ENCODE measurements around the gene DCDC2C.

Gene DCDC2C

GRCh38 chr2:3674066-3674845 is 29.1 kb upstream of the DCDC2C start:
- DNase-seq, result no peak

GRCh38 chr2:3675687-3676086 is 27.7 kb upstream of the DCDC2C start:
- DNase-seq, result no peak

DNA sequence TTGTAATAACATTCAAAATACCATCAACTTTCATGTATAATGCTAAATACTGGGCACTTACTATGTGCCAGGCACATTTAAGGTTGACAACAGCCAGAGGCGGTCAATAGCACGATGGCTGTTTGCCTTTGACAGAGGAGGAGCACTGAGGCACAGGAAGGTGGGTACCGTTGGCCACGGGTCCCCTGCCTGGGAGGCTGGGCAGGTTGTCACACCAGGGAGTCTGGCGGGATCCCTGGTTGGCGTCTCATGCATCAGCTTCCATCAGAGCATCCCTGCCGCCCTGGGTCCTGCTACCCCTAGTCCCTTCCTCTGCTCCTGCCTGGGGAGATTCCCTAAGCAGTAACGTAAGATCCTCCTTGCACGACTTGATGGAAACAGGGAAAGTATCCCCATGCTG is 25.9 kb upstream of the DCDC2C start:
- DNase-seq, result no peak

DNA sequence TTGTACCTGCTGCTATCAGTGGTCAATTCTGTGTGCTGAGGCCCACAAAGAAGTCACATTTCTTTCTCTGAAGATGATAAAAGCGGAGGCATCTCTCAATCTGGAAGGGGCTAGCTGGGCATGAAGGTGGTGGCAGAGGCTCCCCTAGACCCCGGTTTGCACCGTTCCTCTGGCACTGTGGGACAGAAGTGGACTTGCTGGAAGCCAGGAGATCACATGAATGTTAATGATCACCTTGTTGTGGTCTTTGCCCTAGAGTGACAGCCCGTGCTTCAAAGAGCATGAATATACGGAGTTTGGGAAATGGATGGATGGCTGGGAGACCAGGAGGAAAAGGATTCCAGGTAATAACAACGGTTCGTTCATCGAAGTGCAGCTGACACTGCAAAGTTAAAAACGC is 25.2 kb upstream of the DCDC2C start:
- DNase-seq, result no peak

DNA sequence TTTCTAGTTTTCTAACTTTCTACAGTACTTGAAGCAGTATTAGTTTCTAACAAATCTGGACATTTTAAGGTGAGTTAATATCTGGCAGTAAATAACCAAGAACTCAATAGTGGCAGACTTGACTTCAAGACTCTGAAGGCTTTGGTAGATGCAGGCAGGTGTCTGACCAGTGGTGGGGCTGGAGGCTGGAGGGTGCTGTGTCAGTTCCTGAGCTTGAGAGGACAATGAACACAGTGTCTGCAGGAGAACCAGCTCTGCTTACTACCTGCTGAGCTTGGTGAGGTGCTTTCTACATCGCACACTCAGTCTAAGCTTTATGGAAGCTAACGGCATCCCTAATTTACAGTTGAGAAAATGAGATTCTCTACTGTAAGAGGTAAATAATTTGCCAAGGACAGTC is 24.2 kb upstream of the DCDC2C start:
- DNase-seq, result no peak

DNA sequence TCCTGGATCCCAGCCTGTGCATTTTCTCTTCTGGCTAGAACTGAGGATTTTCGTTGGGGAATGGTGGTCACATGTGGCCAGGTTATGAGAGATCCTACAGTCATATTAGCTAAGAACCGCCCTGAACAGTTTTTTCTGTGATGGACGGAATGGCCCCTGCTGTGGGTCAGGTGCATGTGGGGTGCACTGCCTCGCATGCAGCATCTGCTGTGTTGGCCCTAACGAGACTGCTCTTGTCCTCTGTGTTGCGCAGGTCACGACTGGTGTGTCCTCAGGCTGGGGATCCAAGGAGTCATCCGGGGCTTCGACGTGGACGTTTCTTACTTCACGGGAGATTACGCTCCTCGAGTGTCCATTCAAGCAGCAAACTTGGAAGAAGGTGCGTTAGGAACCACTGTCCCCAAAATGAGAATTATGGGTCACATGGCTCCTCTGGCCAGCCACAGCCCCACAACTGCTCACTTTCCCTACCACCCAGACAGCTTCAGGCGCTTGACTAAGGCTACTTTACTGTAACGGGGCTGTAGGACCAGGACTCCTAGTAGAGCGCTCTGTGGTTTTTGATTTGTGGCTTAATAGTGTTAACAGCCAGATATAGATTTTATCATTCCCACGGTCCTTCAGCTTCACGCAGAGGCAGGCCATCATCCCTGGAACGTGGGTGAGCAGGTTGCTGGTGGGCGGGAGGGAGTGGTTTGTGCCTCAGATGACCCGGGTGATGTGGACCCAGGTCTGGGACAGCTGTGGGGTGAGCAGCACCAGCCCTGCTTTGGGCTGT is 23.6 kb upstream of the DCDC2C start:
- no peak for DNase-seq

- no peak for DNase-seq
Observed at GRCh38 chr2:3680548-3681345, 22.6 kb upstream of the DCDC2C start.

DNA sequence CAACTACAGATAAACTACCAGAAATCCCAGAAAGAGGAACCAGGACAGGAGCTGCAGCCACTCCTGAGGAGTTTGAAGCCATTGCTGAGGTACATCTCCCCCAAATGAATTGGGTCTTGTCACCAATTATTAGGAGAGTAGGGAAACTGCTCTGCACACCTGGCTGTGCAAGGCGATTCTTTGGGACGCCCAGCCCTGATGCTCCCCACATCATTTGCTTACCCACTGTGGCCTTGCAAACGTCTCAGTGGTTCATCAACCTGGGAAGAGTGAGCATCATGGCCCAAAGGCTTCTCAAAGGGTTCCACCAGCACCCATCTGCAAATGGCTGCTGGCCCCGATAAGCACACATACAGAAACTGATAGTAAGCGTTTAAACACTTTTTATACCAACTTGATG is 21.8 kb upstream of the DCDC2C start:
- no peak for DNase-seq

- no peak for DNase-seq
Observed at GRCh38 chr2:3682811-3683210, 20.6 kb upstream of the DCDC2C start.

DNA sequence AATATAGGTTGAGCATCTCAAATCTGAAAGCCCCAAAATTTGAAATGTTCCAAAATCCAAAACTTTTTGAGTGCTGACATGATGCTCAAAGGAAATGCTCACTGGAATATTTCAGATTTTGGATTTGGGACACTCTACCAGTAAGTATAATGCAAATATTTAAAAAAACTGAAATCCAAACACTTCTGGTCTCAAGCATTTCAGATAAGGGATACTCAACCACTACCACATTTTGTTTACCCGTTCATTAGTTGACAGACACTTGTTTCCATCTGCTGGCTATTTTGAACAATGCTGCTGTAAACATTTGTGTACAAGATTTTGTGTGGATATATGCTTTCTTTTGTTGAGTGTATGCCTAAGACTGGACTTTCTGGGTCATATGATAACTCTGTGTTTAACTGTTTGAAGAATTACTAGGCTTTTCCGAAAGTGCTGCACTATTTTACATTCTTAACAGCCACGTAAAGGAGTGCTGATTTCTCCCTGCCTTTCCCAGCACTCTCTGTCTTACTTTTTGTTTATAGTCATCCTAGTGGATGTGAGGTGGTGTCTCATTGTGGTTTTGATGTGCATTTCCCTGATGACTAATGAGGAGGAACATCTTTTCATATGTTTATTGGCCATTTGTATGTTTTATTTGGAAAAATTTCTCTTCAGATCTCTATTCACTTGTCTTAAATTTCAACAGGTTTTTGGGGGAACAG is 19.5 kb upstream of the DCDC2C start:
- DNase-seq, result no peak

DNA sequence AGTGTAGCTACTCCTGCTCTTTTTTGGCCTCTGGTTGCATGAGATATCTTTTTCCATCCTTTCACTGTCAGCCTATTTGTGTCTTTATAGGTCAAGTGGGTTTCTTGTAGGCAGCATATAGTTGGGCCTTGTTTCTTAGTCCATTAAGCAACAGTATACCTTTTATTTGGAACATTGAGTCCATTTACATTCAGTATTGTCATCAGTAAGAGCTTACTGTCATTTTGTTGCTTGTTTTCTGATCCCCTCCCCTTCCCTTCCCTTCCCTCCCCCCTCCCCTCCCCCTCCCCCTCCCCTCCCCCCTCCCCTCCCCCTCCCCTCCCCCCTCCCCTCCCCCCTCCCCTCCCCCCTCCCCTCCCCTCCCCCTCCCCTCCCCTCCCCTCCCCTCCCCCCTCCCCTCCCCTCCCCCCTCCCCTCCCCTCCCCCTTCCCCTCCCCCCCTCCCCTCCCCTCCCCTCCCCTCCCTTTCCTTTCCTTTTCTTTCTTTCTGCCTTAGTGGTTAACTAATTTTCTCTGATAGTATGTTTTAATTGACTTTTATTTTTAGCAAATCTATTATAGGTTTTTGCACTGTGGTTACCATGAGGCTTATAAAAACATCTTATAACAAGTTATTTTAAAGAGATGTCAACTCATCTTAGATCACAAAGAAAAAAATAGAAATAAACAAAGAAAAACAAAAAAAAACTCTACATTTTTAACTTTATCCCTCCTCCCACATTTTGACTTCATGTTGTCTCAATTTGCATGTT is 13.2 kb upstream of the DCDC2C start:
- DNase-seq, result no peak

DNA sequence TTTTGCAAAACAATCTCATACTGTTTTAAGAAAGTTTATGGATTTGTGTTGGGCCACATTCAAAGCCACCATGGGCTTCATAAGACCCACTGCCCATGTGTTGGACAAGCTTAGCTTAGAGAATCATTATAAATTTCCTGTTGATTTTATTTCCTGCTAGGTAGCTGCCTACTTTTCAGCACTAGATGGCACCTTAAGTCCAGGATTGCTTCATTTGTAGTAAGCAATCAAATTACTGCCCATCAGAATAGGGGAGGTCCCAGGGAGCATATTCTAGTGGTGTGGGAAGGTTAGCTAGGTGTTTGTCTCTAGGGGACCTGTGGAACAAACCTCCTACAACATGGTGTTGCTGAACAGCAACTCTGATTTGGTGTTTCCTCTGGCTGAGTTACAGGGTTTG is 11.0 kb upstream of the DCDC2C start:
- DNase-seq, result no peak

- no peak for DNase-seq
Observed at GRCh38 chr2:3696545-3696944, 6.8 kb upstream of the DCDC2C start.

- DNase-seq, result no peak
Observed at GRCh38 chr2:3701071-3701470, 2.3 kb upstream of the DCDC2C start.

DNA sequence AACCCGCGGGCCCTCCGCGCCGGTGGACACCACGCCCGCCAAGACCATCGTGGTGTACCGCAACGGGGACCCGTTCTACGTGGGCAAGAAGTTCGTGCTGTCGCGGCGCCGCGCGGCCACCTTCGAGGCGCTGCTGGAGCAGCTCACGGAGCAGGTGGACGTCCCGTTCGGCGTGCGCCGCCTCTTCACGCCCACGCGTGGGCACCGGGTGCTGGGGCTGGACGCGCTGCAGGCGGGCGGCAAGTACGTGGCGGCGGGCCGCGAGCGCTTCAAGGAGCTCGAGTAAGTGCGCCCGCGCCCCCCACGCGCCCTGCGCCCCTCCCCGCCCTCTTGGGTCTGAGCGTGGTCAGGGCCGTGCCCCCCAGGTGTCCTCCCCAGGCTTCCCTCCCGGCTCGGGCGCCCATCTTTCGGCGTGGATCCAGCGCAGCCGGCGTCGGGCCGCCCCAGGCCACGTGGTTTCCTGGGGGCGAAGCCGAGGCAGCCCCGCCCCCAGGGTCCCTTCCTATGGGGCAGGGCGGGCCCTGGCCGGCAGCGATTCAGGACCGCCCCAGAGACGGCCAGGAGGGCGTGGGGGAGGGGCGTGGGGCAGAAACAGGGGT is 481 bp downstream of the DCDC2C start:
- DNase-seq, result no peak

DNA sequence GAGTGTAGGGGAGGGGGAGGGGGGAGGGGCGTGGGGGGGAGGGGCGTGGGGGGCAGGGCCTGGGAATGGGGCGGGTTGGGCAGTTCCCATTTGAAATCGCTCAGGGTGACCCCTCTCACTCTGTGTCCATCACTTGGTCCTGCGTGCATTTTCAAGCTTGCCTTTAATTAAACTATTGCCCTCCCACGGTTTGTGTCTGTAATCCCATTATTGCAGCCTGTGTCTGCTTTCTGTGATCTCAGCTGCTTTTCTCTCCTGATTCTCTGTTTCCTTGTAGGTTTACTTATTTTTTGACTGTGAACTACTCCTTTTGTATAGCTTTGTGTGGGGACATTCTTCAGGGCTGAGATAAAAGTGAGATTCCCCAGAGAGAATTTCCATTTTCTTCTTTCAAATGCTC is 1.3 kb downstream of the DCDC2C start:
- DNase-seq, result no peak

- no peak for DNase-seq
Observed at GRCh38 chr2:3705782-3706181, 2.4 kb downstream of the DCDC2C start.

GRCh38 chr2:3706892-3707291 is 3.5 kb downstream of the DCDC2C start:
- DNase-seq, result no peak

DNA sequence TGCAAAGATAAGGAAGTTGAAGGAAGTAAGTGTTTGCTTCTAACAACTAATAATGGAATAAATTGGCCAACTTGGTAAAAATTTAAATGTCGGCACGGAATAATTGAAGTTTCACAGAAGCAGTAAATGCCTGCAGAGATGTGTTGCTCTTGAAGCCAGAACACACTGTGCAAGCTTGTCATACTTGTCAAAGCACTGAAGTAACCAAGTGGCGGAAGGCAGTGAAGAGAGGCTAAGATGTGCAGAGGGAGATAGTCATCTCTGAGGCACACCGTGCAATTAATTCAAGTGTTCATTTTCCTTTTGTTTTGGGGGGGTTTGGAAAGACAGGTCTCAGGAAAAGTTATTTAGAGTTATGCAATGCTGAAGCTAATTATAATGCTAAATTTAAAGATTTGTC is 5.2 kb downstream of the DCDC2C start:
- no peak for DNase-seq

DNA sequence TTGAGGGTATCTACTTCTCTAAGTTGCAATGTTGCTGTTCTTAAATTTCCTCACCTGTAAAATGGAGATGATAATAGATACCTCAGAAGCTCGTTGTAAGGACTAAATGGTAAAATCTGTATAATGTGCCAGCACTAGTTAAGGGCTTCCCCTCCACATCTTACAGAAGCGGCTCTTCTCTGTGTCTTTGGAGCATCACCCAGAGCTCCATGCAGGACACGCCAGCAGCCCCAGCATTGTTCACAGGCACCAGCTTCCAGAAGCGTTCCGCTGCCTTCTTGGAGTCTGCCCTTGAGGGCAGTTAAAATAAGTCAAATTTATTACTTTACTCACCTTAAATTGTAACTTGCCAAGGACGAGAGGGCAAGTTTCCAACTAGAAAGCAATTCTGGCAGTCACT is 5.8 kb downstream of the DCDC2C start:
- DNase-seq, result no peak

GRCh38 chr2:3712424-3712823 is 9.0 kb downstream of the DCDC2C start:
- no peak for DNase-seq
